Keratinocyte (primary cell): Measurements from ENCODE around the gene H1-8.

Source experiments
- CTCF ChIP-seq, 3 experiments: IDR thresholded peaks in 1 of 3; conservative IDR thresholded peaks in 1 of 3; optimal IDR thresholded peaks in 1 of 3; 2 replicates in 2 of 3; 3 replicates in 1 of 3; pipeline versions ENCODE3 to v1.5.1; 2011; ENCODE audit warnings: low read length in 3 of 3, mild to moderate bottlenecking in 3 of 3, moderate library complexity in 2 of 3, control low read depth in 1 of 3, inconsistent platforms in 1 of 3; ENCODE audit not compliant: insufficient read depth in 2 of 3; ENCODE audit errors: extremely low read depth in 1 of 3
- EZH2 ChIP-seq: IDR thresholded peaks from one replicate; pipeline ENCODE4 v1.6.1; 2012; ENCODE audit warnings: inconsistent platforms, mild to moderate bottlenecking, low read length, moderate library complexity

- no peak for TF ChIP-seq CTCF (optimal IDR thresholded peaks at IDR 0.05 in 1 of 3, IDR thresholded peaks at IDR 0.05 in 1 of 3, conservative IDR thresholded peaks at IDR 0.05 in 1 of 3; ENCODE audit: extremely low read depth in 1 of 3, insufficient read depth in 2 of 3, low read length in 3 of 3)
- TF ChIP-seq EZH2, result no peak
Measured at GRCh38 chr3:129543999-129544398, 1.0 kb downstream of the H1-8 start.
